Liver (tissue), 9 donors: ENCODE measurements around the gene AMIGO1. TPM values are rescaled to one million over a fixed set of nuclear protein-coding genes. Genes with fewer than 3 reads are reported as not detected.

ENCODE experiments used
- DNase-seq: peaks from one replicate; pipeline ENCODE4 v3.0.0-alpha.2; 2017; ENCODE audit warnings: low spot score
- H3K27ac ChIP-seq, 2 donors: one replicate each; pipeline ENCODE4 v1.7.0; 2013; ENCODE audit warnings: inconsistent platforms in 2 of 2, low read length in 2 of 2, control low read depth in 1 of 2, low read depth in 1 of 2, mild to moderate bottlenecking in 1 of 2
- H3K27me3 ChIP-seq, 4 donors: one replicate each; pipeline versions ENCODE4 v1.6.1 to v1.7.0; 2013; ENCODE audit warnings: low read length in 3 of 4, inconsistent platforms in 1 of 4, mild to moderate bottlenecking in 1 of 4, moderate library complexity in 1 of 4; ENCODE audit not compliant: control insufficient read depth in 4 of 4, insufficient read depth in 4 of 4
- H3K36me3 ChIP-seq, 4 donors: one replicate each; pipeline versions ENCODE4 v1.6.1 to v1.7.0; 2013; ENCODE audit warnings: low read length in 3 of 4, mild to moderate bottlenecking in 3 of 4, low read depth in 1 of 4, moderate library complexity in 1 of 4; ENCODE audit not compliant: control insufficient read depth in 4 of 4, insufficient read depth in 3 of 4
- H3K4me1 ChIP-seq, 4 donors: one replicate each; pipeline versions ENCODE4 v1.6.1 to v1.7.0; 2013; ENCODE audit warnings: low read length in 3 of 4, mild to moderate bottlenecking in 3 of 4, moderate library complexity in 1 of 4; ENCODE audit not compliant: control insufficient read depth in 4 of 4, insufficient read depth in 4 of 4
- H3K4me3 ChIP-seq, 3 donors: one replicate each; pipeline versions ENCODE4 v1.6.1 to v1.7.0; 2013; ENCODE audit warnings: low read length in 3 of 3, control low read depth in 1 of 3, low read depth in 1 of 3, mild to moderate bottlenecking in 1 of 3
- H3K9ac ChIP-seq, 2 donors: one replicate each; pipeline ENCODE4 v1.7.0; 2013; ENCODE audit warnings: low read length in 2 of 2, mild to moderate bottlenecking in 2 of 2, moderate library complexity in 2 of 2, control low read depth in 1 of 2, low read depth in 1 of 2
- H3K9me3 ChIP-seq, 4 donors: one replicate each; pipeline versions ENCODE4 v1.6.1 to v1.7.0; 2013; ENCODE audit warnings: low read length in 3 of 4; ENCODE audit not compliant: control insufficient read depth in 4 of 4
- FOXA2 ChIP-seq: IDR thresholded peaks from 2 replicates; pipeline ENCODE4 v1.6.1; 2016; ENCODE audit warnings: antibody characterized with exemption
- GABPA ChIP-seq, 2 donors: IDR thresholded peaks in 1 of 2; conservative IDR thresholded peaks in 1 of 2; 2 replicates each; pipeline ENCODE4 v1.6.1; 2016; ENCODE audit warnings: antibody characterized with exemption in 2 of 2, mild to moderate bottlenecking in 1 of 2, moderate library complexity in 1 of 2
- HNF4A ChIP-seq, 2 donors: conservative IDR thresholded peaks; 2 replicates each; pipeline ENCODE4 v1.6.1; 2016; ENCODE audit warnings: antibody characterized with exemption in 2 of 2, mild to moderate bottlenecking in 2 of 2
- JUND ChIP-seq, 2 donors: IDR thresholded peaks; 2 replicates each; pipeline ENCODE4 v1.6.1; 2016; ENCODE audit warnings: antibody characterized with exemption in 2 of 2
- NR2F2 ChIP-seq: IDR thresholded peaks from 2 replicates; pipeline ENCODE4 v1.6.1; 2016; ENCODE audit warnings: antibody characterized with exemption
- RAD21 ChIP-seq, 2 donors: IDR thresholded peaks; 2 replicates each; pipeline ENCODE4 v1.6.1; 2016; ENCODE audit warnings: antibody characterized with exemption in 2 of 2, mild to moderate bottlenecking in 2 of 2
- RXRA ChIP-seq, 2 donors: IDR thresholded peaks; 2 replicates each; pipeline ENCODE4 v1.6.1; 2017 to 2018; ENCODE audit warnings: antibody characterized with exemption in 2 of 2, mild to moderate bottlenecking in 1 of 2
- SP1 ChIP-seq: IDR thresholded peaks from 2 replicates; pipeline ENCODE4 v1.6.1; 2018; ENCODE audit warnings: antibody characterized with exemption, mild to moderate bottlenecking
- TAF1 ChIP-seq: conservative IDR thresholded peaks from 2 replicates; pipeline ENCODE4 v1.6.1; 2016; ENCODE audit warnings: antibody characterized with exemption, mild to moderate bottlenecking
- YY1 ChIP-seq: IDR thresholded peaks from 2 replicates; pipeline ENCODE4 v1.6.1; 2016; ENCODE audit warnings: antibody characterized with exemption, mild to moderate bottlenecking
- WGBS: extraction: QIAGEN DNeasy Blood & Tissue Kit; methylation state at CpG from one replicate; pipeline ENCODE4 v1.1.7; 2013; 5-methylcytosine and 5-hydroxymethylcytosine counted together
- polyA plus RNA-seq, 2 donors: library from polyadenylated mRNA; stranded (reverse) in 1 of 2; unstranded in 1 of 2; fragments of 200-250 nt in 1 of 2; fragments of >200 nt in 1 of 2; fragmentation: Nextera tagmentation in 1 of 2; extraction: Ambion mirVana in 1 of 2; gene quantifications; one replicate each; pipeline versions ENCODE4 v1.2.1 to v1.2.3, GENCODE V29; 2013 to 2015
- total RNA-seq, 2 donors: library from RNA; depleted of rRNA; stranded (reverse); fragments of >200 nt; gene quantifications; one replicate each; pipeline ENCODE4 v1.2.3, GENCODE V29; 2014
- TF ChIP-seq, protein P1 (sequence below): fragments of 150-350 bp; IDR thresholded peaks from 2 replicates; pipeline ENCODE4 v1.5.1; 2017; ENCODE audit warnings: improper control_type of control experiment, low read depth, low read length; ENCODE audit not compliant: missing input control
- TF ChIP-seq, protein P2 (sequence below): IDR thresholded peaks from 2 replicates; pipeline ENCODE4 v1.6.1; 2016; ENCODE audit warnings: antibody characterized with exemption
- TF ChIP-seq, protein P3 (sequence below): IDR thresholded peaks from 2 replicates; pipeline ENCODE4 v1.6.1; 2016; ENCODE audit warnings: antibody characterized with exemption
- TF ChIP-seq, protein P4 (sequence below): IDR thresholded peaks from 2 replicates; pipeline ENCODE4 v1.6.1; 2016; ENCODE audit warnings: antibody characterized with exemption, mild to moderate bottlenecking
- donor health status: healthy.
- donor health status: healthy.
- donor health status: healthy.
- donor health status: healthy.
- donor health status: healthy.

The AMIGO1 gene
- total and polyA plus RNA-seq, 4 donors, result 0.75 to 4.6 (median 1.9) TPM

DNA sequence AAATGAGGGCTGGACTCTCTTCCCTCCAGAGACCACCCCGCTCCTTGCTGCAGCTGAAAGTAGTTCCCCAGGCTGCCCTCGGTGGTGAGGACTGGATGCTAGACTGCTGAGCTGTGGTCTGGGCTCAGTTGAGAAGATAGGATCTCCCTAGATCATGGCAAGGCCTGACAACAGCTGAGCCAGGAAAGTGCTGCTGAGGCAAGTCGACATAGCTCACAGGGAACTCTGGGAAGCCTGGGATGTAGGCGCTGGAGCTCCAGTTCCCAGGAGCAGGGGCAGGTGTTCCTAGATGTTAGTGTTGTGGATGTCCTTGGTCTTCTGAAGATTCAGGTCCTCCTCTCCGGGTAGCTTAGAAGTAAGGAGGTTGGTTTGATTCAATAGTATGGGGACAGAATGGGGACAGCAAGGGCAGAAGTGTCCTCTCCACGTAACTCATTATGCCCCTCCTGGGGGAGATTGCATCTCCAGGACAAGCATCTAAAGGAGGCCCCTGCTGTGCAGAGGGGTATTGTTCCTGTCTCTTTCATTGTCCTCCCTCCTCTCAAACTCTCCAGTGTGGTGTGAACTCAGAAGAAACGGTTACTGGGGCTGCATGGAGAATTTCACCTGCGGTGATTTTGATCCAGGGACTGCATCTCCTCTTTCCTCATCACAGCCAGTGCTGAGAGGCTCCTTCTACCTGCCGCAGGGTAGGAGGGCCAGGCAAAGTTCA lies 11.9 kb downstream of the AMIGO1 start (continued):
- TF ChIP-seq, protein P1, sequence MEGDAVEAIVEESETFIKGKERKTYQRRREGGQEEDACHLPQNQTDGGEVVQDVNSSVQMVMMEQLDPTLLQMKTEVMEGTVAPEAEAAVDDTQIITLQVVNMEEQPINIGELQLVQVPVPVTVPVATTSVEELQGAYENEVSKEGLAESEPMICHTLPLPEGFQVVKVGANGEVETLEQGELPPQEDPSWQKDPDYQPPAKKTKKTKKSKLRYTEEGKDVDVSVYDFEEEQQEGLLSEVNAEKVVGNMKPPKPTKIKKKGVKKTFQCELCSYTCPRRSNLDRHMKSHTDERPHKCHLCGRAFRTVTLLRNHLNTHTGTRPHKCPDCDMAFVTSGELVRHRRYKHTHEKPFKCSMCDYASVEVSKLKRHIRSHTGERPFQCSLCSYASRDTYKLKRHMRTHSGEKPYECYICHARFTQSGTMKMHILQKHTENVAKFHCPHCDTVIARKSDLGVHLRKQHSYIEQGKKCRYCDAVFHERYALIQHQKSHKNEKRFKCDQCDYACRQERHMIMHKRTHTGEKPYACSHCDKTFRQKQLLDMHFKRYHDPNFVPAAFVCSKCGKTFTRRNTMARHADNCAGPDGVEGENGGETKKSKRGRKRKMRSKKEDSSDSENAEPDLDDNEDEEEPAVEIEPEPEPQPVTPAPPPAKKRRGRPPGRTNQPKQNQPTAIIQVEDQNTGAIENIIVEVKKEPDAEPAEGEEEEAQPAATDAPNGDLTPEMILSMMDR, result no peak
- TF ChIP-seq JUND (IDR thresholded peaks at IDR 0.05), result no peak

DNA sequence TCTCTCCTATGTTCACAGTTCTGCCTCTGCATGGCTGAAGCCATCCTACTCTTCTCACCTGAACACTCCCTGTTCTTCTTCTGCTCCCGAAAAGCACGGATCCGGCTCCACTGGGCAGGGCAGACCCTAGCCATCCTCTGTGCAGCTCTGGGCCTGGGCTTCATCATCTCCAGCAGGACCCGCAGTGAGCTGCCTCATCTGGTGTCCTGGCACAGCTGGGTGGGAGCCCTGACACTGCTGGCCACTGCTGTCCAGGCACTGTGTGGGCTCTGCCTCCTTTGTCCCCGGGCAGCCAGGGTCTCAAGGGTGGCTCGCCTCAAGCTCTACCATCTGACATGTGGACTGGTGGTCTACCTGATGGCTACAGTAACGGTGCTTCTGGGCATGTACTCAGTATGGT lies 13.8 kb downstream of the AMIGO1 start:
- TF ChIP-seq RAD21 (IDR thresholded peaks at IDR 0.05), result no peak
- TF ChIP-seq, protein P2, sequence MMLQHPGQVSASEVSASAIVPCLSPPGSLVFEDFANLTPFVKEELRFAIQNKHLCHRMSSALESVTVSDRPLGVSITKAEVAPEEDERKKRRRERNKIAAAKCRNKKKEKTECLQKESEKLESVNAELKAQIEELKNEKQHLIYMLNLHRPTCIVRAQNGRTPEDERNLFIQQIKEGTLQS, result no peak
- TF ChIP-seq SP1, result no peak
- no peak for TF ChIP-seq JUND (IDR thresholded peaks at IDR 0.05)
- TF ChIP-seq, protein P3, sequence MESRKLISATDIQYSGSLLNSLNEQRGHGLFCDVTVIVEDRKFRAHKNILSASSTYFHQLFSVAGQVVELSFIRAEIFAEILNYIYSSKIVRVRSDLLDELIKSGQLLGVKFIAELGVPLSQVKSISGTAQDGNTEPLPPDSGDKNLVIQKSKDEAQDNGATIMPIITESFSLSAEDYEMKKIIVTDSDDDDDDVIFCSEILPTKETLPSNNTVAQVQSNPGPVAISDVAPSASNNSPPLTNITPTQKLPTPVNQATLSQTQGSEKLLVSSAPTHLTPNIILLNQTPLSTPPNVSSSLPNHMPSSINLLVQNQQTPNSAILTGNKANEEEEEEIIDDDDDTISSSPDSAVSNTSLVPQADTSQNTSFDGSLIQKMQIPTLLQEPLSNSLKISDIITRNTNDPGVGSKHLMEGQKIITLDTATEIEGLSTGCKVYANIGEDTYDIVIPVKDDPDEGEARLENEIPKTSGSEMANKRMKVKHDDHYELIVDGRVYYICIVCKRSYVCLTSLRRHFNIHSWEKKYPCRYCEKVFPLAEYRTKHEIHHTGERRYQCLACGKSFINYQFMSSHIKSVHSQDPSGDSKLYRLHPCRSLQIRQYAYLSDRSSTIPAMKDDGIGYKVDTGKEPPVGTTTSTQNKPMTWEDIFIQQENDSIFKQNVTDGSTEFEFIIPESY, result no peak
- TF ChIP-seq HNF4A (conservative IDR thresholded peaks at IDR 0.05), result no peak
- TF ChIP-seq FOXA2, result no peak
- TF ChIP-seq, protein P4, sequence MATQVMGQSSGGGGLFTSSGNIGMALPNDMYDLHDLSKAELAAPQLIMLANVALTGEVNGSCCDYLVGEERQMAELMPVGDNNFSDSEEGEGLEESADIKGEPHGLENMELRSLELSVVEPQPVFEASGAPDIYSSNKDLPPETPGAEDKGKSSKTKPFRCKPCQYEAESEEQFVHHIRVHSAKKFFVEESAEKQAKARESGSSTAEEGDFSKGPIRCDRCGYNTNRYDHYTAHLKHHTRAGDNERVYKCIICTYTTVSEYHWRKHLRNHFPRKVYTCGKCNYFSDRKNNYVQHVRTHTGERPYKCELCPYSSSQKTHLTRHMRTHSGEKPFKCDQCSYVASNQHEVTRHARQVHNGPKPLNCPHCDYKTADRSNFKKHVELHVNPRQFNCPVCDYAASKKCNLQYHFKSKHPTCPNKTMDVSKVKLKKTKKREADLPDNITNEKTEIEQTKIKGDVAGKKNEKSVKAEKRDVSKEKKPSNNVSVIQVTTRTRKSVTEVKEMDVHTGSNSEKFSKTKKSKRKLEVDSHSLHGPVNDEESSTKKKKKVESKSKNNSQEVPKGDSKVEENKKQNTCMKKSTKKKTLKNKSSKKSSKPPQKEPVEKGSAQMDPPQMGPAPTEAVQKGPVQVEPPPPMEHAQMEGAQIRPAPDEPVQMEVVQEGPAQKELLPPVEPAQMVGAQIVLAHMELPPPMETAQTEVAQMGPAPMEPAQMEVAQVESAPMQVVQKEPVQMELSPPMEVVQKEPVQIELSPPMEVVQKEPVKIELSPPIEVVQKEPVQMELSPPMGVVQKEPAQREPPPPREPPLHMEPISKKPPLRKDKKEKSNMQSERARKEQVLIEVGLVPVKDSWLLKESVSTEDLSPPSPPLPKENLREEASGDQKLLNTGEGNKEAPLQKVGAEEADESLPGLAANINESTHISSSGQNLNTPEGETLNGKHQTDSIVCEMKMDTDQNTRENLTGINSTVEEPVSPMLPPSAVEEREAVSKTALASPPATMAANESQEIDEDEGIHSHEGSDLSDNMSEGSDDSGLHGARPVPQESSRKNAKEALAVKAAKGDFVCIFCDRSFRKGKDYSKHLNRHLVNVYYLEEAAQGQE, result no peak
- no peaks in the 10 kb centered on the region for H3K9me3 ChIP-seq
- peaks cover 0 to 12% (median 8%) of the 10 kb centered on the region in 4 donors for H3K4me1 ChIP-seq
- no peak overlapping the region for H3K4me3 ChIP-seq
- H3K27ac ChIP-seq, result no peak overlapping the region
- WGBS, result 95% methylated on average over 7 of the region's 7 CpGs
- no peaks in the 10 kb centered on the region for H3K27me3 ChIP-seq
- no peak overlapping the region for H3K9ac ChIP-seq
- DNase-seq, result no peak
- peaks cover 0 to 15% (median 9%) of the 10 kb centered on the region in 4 donors for H3K36me3 ChIP-seq

DNA sequence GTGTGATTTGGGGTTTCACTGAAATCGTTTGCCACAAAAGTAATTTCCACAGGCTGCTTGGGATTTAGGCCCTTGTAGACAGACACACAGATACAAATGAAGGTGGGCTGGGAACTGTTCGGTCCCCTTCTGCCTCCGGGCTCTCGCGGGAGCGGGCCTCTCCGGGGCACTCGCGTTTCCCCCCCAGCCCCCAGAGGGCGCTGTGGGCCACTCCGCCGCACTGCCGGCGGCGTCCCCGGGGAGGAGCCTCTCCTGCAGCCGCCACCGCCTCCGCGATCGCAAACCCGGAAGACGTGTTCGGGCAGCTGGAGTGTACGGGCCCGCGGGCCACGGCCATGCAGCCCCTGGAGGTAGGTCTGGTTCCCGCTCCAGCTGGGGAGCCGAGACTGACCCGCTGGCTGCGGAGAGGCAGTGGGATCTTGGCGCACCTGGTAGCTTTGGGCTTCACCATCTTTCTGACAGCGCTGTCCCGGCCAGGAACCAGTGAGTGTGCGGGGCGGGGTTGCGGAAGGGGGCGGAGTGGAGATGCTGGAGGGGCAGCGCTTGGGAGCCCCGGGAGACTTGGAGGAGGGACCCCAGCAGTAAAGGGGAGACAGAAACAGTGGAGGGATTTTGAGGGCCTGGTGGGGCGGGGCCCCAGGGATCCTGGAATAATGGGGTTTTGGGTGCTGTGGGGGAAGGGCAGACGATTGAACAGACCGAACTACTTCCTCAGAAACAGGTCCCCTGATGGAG lies 15.6 kb downstream of the AMIGO1 start, which contains the start of gene CYB561D1:
Gene CYB561D1, plus strand, starts transcription at position 290 of the 735 bp plus-strand sequence. Its CDS starts 46 bp downstream, at position 336.
- Histone ChIP-seq H3K4me1 (peaks cover 0 to 12% (median 8%) of the 10 kb centered on the region in 4 donors), H3K4me3 (peak within 1 kb of the TSS; percentile 74 to 87 (median 84)), H3K27me3 (no peaks in the 10 kb centered on the region), H3K9me3 (no peaks in the 10 kb centered on the region), H3K27ac (peak within 1 kb of the TSS; percentile 34 to 77), H3K9ac (peak within 1 kb of the TSS in 1 of 2 donors; percentile 42), H3K36me3 (peaks cover 0 to 15% (median 11%) of the 10 kb centered on the region in 4 donors)
- under 1% methylated on average over 44 of the region's 44 CpGs for WGBS
- DNase-seq, result peak; percentile 88
- TF ChIP-seq GABPA (IDR thresholded peaks at IDR 0.05 in 1 of 2, conservative IDR thresholded peaks at IDR 0.05 in 1 of 2) (peak in 1 of 2 donors; percentile 59), NR2F2 (no peak), YY1 (peak; percentile 61), RXRA (IDR thresholded peaks at IDR 0.05) (no peak), RAD21 (IDR thresholded peaks at IDR 0.05) (peak; percentile 70 to 81), TAF1 (no peak)
- TF ChIP-seq, protein P4, result peak; percentile 45
- TF ChIP-seq, protein P2, result no peak
